ENCODE measurements around the gene TAF1C. TPM values are rescaled to one million over a fixed set of nuclear protein-coding genes. Genes with fewer than 3 reads are reported as not detected.
A peak's percentile ranks its signal among the peaks of the same experiment; 100 is the strongest.

The TAF1C gene
- total RNA-seq, 1 experiment from 2014 or later: 79.7 TPM

GRCh38 chr16:84159800-84160199, 27.1 kb downstream of the TAF1C start:
- CTCF ChIA-PET: no interaction called here
- H3K9me3 ChIP-seq: no peaks in the 10 kb centered on the region
- no TSS peak for BruUV-seq (replicated peaks)

GRCh38 chr16:84159007-84159406, 27.9 kb downstream of the TAF1C start:
- H3K36me3 Mint-ChIP-seq (ENCODE audit: insufficient read depth, unreplicated experiment): no peaks in the 10 kb centered on the region
- ChIA-PET CTCF (interaction anchor here (0.6 kb wide), 1 partner anchor 119 kb away, joined by 3 read pairs; no protein-coding TSS in a partner anchor), POLR2A (no interaction called here)
- no peaks in the 10 kb centered on the region for H3K4me1 Mint-ChIP-seq (ENCODE audit: low read depth, unreplicated experiment)
- no TSS peak for BruUV-seq (replicated peaks)
- H3K4me3 Mint-ChIP-seq (ENCODE audit: unreplicated experiment): no peak overlapping the region
- no peaks in the 10 kb centered on the region for H3K9me3 ChIP-seq
- H3K27me3 Mint-ChIP-seq (ENCODE audit: insufficient read depth, unreplicated experiment): peaks cover 26% of the 10 kb centered on the region
- no peaks in the 10 kb centered on the region for H3K27me3 ChIP-seq (replicated peaks; ENCODE audit: control insufficient read depth, insufficient read depth, low read length)
- H3K36me3 ChIP-seq (ENCODE audit: control insufficient read depth, insufficient read depth, low read length): no peaks in the 10 kb centered on the region
- intact Hi-C loops (cut with micrococcal nuclease; ENCODE audit: unreplicated experiment): no loop called here
- H3K4me3 ChIP-seq (ENCODE audit: low read depth, low read length): no peak overlapping the region
- TF ChIP-seq CTCF (IDR thresholded peaks at IDR 0.05; ENCODE audit: insufficient read depth in 1 of 2, low read depth in 1 of 2, low read length in 1 of 2, severe bottlenecking in 1 of 2, unreplicated experiment in 1 of 2): no peak
- H3K9me3 Mint-ChIP-seq (ENCODE audit: unreplicated experiment): no peaks in the 10 kb centered on the region
- no peaks in the 10 kb centered on the region for H3K4me1 ChIP-seq
- DNase-seq: no peak
- no peak overlapping the region for H3K27ac Mint-ChIP-seq (ENCODE audit: unreplicated experiment)

More at GRCh38 chr16:84159800-84160199, 27.1 kb downstream of the TAF1C start:
- Histone ChIP-seq H3K4me1 (no peaks in the 10 kb centered on the region), H3K4me3 (ENCODE audit: low read depth, low read length) (no peak overlapping the region), H3K27me3 (replicated peaks; ENCODE audit: control insufficient read depth, insufficient read depth, low read length) (no peaks in the 10 kb centered on the region), H3K36me3 (ENCODE audit: control insufficient read depth, insufficient read depth, low read length) (no peaks in the 10 kb centered on the region)
- no peaks in the 10 kb centered on the region for H3K4me1 Mint-ChIP-seq (ENCODE audit: low read depth, unreplicated experiment)
- POLR2A ChIA-PET: no interaction called here
- H3K36me3 Mint-ChIP-seq (ENCODE audit: insufficient read depth, unreplicated experiment): no peaks in the 10 kb centered on the region
- no peak overlapping the region for H3K4me3 Mint-ChIP-seq (ENCODE audit: unreplicated experiment)
- no peak for DNase-seq
- H3K9me3 Mint-ChIP-seq (ENCODE audit: unreplicated experiment): no peaks in the 10 kb centered on the region
- intact Hi-C loops (cut with micrococcal nuclease; ENCODE audit: unreplicated experiment): no loop called here
- no peak for TF ChIP-seq CTCF (IDR thresholded peaks at IDR 0.05; ENCODE audit: insufficient read depth in 1 of 2, low read depth in 1 of 2, low read length in 1 of 2, severe bottlenecking in 1 of 2, unreplicated experiment in 1 of 2)
- peaks cover 30% of the 10 kb centered on the region for H3K27me3 Mint-ChIP-seq (ENCODE audit: insufficient read depth, unreplicated experiment)
- no peak overlapping the region for H3K27ac Mint-ChIP-seq (ENCODE audit: unreplicated experiment)

- Mint-ChIP-seq H3K27ac (ENCODE audit: unreplicated experiment) (no peak overlapping the region), H3K4me1 (ENCODE audit: low read depth, unreplicated experiment) (no peaks in the 10 kb centered on the region), H3K36me3 (ENCODE audit: insufficient read depth, unreplicated experiment) (no peaks in the 10 kb centered on the region), H3K4me3 (ENCODE audit: unreplicated experiment) (no peak overlapping the region), H3K9me3 (ENCODE audit: unreplicated experiment) (no peaks in the 10 kb centered on the region), H3K27me3 (ENCODE audit: insufficient read depth, unreplicated experiment) (peaks cover 22% of the 10 kb centered on the region)
- intact Hi-C loops (cut with micrococcal nuclease; ENCODE audit: unreplicated experiment): no loop called here
- CTCF ChIA-PET: interaction anchor here (0.7 to 1.7 kb wide), 6 partner anchors 13 to 194 kb away, joined by 3 to 14 read pairs (median 6); partner anchors contain the start of gene TAF1C
- no peaks in the 10 kb centered on the region for H3K9me3 ChIP-seq
- BruUV-seq (replicated peaks): no TSS peak
- H3K36me3 ChIP-seq (ENCODE audit: control insufficient read depth, insufficient read depth, low read length): no peaks in the 10 kb centered on the region
- no peaks in the 10 kb centered on the region for H3K4me1 ChIP-seq
- POLR2A ChIA-PET: interaction anchor here (0.7 to 1.1 kb wide), 2 partner anchors 11 to 497 kb away, joined by 3 to 8 read pairs; partner anchors contain the start of genes DNAAF1 and HSDL1
- H3K27me3 ChIP-seq (replicated peaks; ENCODE audit: control insufficient read depth, insufficient read depth, low read length): no peaks in the 10 kb centered on the region
- H3K4me3 ChIP-seq (ENCODE audit: low read depth, low read length): no peak overlapping the region
- DNase-seq: no peak
- TF ChIP-seq CTCF (IDR thresholded peaks at IDR 0.05; ENCODE audit: insufficient read depth in 1 of 2, low read depth in 1 of 2, low read length in 1 of 2, severe bottlenecking in 1 of 2, unreplicated experiment in 1 of 2): peak in 1 of 2 experiments; percentile 17
These were observed 30.5 kb downstream of the TAF1C start for GRCh38 chr16:84156342-84156784.
